Activated naive CD4-positive, alpha-beta T cell (primary cell): ENCODE results near the gene CACNG5.

Experiments used
- DNase-seq, 4 experiments: peaks; one replicate each; lab custom pipeline; 2025; lab: John Stamatoyannopoulos, UW

CACNG5 gene

GRCh38 chr17:66834919-66835454 lies at the start of gene CACNG5:
Gene CACNG5 (plus strand): TSS chr17:66835117. CDS start chr17:66877333, 42,216 bp downstream.
- DNase-seq: no peak

GRCh38 chr17:66786107-66786506 lies 48.8 kb upstream of the CACNG5 start:
- no peak for DNase-seq

GRCh38 chr17:66787914-66788313 lies 47.0 kb upstream of the CACNG5 start:
- DNase-seq: no peak

- no peak for DNase-seq
These were observed 45.8 kb upstream of the CACNG5 start for GRCh38 chr17:66789093-66789492.

- DNase-seq: no peak
These were observed 44.9 kb upstream of the CACNG5 start for GRCh38 chr17:66789961-66790437.

- DNase-seq: no peak
These were observed 44.3 kb upstream of the CACNG5 start for GRCh38 chr17:66790501-66791061.

- no peak for DNase-seq
These were observed 43.6 kb upstream of the CACNG5 start for GRCh38 chr17:66791347-66791746.

GRCh38 chr17:66793814-66794213 lies 41.1 kb upstream of the CACNG5 start:
- DNase-seq: no peak

GRCh38 chr17:66795486-66795885 lies 39.4 kb upstream of the CACNG5 start:
- no peak for DNase-seq

GRCh38 chr17:66799849-66800537 lies 34.9 kb upstream of the CACNG5 start:
- no peak for DNase-seq

GRCh38 chr17:66803474-66803951 lies 31.4 kb upstream of the CACNG5 start:
- no peak for DNase-seq

GRCh38 chr17:66805567-66805966 lies 29.4 kb upstream of the CACNG5 start:
- DNase-seq: no peak

- DNase-seq: no peak
These were observed 27.7 kb upstream of the CACNG5 start for GRCh38 chr17:66807182-66807581.

- DNase-seq: no peak
These were observed 25.5 kb upstream of the CACNG5 start for GRCh38 chr17:66809408-66809807.

GRCh38 chr17:66810951-66811682 lies 23.8 kb upstream of the CACNG5 start:
- no peak for DNase-seq

GRCh38 chr17:66811683-66812054 lies 23.2 kb upstream of the CACNG5 start:
- no peak for DNase-seq

GRCh38 chr17:66812571-66812970 lies 22.3 kb upstream of the CACNG5 start:
- no peak for DNase-seq

- DNase-seq: no peak
These were observed 21.6 kb upstream of the CACNG5 start for GRCh38 chr17:66813296-66813695.

GRCh38 chr17:66814026-66814425 lies 20.9 kb upstream of the CACNG5 start:
- no peak for DNase-seq

- DNase-seq: no peak
These were observed 20.3 kb upstream of the CACNG5 start for GRCh38 chr17:66814570-66814969.

- no peak for DNase-seq
These were observed 17.2 kb upstream of the CACNG5 start for GRCh38 chr17:66817750-66818149.

- DNase-seq: no peak
These were observed 15.5 kb upstream of the CACNG5 start for GRCh38 chr17:66819466-66819865.

- DNase-seq: no peak
These were observed 12.9 kb upstream of the CACNG5 start for GRCh38 chr17:66822009-66822408.
